SK-N-MC (cell line): Measurements from ENCODE around the gene CIT.

Experiments used
- EZH2 ChIP-seq: fragments of 200-600 bp; sonication (generic); IDR thresholded peaks from one replicate; pipeline ENCODE4 v1.6.1; 2017; ENCODE audit warnings: antibody characterized with exemption
- FOXP2 ChIP-seq: optimal IDR thresholded peaks from 2 replicates; pipeline ENCODE3; 2011; ENCODE audit warnings: mild to moderate bottlenecking, moderate library complexity; ENCODE audit not compliant: insufficient read depth; ENCODE audit errors: extremely low read length, control extremely low read depth
- POLR2AphosphoS5 ChIP-seq: IDR thresholded peaks from 2 replicates; pipeline ENCODE4 v1.6.1; 2012; ENCODE audit warnings: mild to moderate bottlenecking, low read depth, low read length, borderline replicate concordance

GRCh38 chr12:119676022-119676421, 201.1 kb downstream of the CIT start:
- no peak for TF ChIP-seq EZH2
- TF ChIP-seq POLR2AphosphoS5 = no peak
- TF ChIP-seq FOXP2 = no peak
